Stimulated activated naive CD4-positive, alpha-beta T cell (primary cell): ENCODE data around the gene PARK7.

ENCODE experiments used
- DNase-seq, 6 experiments: peaks; one replicate each; lab custom pipeline; 2025; lab: John Stamatoyannopoulos, UW

PARK7 gene

DNA sequence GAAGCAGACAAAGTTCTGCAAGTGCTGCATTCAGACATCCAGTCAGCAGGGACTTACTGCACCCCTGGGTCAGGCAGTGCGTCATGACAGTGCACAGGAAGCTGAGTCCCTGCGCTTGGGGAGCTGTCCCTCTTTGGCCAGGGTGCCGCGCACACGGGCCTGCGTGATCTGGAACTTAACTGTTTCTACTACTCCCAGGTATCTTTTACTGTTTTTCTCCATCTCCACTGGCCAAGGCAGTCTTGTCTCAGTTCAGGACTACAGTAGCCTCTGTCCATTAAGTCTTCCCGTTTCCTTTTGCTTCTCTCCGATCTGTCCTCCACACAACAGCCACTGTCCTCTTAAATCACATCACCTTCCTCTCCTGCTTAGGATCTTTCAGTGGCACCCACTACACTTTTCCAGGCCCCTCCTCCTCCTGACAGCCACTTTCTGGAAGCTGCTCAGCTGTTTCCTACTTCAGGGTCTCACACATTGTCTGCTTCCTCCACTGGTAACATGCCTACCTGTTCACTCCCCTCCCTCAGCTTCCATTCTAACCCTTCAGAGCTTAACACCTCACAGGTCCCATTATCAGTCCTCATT, 48.7 kb downstream of the PARK7 start:
- no peak for DNase-seq

DNA sequence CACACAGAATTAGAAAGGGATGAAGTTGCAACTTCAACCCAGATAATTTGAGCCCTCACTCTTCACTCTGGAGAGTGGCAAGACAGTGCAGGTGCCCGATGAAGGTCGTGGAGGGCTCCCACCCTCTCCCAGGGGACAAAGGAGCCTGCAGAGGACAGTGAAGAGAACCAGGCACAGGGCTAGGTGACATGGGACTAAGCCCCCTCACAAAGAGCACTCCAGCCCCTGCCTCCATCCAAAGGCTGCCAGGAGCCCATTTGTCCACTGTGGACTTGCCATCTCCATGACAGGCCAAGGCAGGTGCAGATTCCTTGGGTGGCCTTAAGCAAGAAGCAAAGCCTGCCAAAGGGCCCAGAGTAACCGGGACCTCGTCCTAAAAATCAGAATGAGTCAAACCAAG, 49.5 kb downstream of the PARK7 start:
- DNase-seq = no peak

DNA sequence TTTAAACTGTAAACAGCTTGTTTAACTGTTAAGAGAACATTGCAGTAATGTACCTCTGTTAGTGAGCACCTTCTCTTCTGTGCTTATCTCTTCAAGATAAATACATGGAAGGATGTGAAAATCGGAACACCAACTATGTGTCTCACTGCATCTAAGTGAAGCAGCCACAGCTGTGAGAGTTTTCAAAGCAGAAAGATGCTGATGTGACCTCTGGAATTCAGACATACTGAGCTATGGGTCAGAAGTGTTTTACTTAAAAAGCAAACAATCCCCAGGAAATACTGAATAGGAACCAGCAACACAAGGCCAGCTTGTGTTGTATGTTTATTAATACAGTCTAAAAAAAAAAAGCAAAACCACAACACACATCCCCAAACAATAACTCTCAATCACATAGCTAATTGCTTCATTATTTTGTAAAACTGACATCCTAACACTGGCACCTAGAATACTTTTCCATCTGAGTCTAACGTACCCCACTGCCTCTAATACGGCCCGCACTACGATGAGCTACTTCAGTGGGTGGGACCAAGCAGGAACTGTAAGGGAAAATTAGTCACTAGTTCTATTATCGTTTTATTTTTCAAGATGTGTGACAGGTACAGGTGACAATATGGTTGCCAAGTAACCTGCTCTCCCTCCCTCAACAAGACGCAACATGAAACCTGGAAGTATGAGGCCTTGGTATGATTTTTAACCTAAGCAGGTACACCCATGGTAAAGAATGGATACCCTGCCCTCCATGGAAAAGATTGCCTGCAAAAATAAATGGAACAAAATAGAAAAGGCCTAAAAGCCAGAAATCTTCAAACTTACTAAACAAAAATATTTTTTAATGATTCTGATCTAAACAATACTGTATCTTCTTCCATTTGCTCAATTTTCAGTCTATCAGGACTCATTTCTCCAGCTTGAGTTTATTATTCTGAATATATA, 50.7 kb downstream of the PARK7 start:
- no peak for DNase-seq

DNA sequence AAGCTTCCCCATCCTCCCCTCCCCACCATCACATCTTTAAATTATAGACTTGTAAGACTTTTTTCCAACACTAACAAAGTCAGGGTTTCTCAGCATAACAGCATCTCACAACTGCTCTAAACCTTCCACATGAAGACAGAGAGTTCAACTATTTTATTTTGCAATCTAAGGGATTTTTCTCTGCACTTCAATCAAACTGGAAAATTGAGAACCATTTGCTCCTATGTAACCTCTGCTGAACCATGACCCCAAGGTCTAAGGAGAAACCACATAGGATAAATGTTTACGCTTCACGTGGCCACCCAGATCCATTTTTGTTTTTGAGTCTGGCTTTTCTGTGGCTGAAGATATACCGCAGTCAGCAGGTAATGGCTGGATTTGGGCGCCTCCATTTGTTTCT, 51.4 kb downstream of the PARK7 start:
- no peak for DNase-seq

DNA sequence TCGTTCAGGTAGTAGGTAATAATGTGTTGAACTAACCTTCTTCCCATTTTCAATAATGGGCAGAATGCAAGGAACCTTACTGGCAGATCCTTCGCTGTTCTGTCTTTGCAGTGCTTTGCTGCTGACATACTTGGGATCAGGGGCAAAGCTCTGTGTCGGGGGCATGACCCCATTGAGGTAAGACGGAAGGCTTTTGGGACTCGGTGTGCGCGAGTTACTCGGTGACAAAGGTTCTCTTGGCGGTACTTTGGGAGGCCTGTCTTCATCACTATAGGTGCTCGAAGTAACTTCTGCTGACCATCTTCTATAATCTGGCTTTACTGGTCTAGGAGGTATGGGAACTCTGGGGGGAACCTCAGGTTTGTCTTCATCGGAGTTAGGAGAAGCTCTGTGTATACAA, 51.9 kb downstream of the PARK7 start:
- DNase-seq = no peak

DNA sequence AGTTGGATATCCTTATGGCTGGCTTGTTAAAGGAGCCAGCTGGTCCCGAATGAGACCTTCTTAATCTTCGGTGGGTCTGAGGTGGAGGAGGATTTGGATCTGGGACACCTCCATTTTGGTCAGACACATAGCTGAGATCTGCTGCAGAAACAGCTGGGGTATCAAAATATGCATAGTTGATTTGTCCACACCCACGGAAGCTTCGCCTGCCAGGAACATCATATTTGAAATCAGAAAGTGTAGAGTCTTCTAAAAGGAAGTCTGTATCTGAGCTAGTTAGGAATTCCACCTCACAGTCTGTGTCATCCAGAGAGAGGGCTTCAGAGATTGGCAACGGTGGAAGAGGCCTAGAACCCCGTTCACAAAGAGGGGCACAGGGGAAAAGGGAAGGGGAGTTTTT, 52.3 kb downstream of the PARK7 start:
- DNase-seq = no peak

DNA sequence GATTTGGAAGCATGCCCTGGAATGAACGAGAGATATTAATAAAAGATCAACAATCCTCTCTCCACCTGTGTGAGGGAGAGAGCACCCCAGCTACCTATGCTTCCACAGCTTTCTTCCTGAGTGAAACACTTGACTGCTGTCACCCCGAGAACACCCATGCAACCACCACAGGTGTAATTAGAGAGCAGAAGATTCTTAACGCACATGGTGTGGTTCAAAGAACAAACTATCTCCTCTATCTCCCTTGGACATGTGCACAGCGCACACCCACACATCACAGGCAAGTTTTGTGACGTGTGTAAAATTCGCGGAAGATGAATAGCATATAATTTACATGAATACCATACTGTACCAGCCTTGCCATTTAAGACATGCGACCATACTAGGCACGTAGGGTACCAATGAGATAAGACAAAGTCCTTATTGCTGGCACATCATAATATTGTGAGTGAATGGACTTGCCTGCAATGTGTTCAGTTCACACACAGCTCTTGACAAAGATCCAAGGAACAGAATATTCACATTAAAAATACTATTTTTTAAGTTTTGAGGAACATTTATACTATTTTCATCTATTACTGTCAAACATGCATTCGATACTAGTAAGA, 53.0 kb downstream of the PARK7 start:
- DNase-seq = no peak

DNA sequence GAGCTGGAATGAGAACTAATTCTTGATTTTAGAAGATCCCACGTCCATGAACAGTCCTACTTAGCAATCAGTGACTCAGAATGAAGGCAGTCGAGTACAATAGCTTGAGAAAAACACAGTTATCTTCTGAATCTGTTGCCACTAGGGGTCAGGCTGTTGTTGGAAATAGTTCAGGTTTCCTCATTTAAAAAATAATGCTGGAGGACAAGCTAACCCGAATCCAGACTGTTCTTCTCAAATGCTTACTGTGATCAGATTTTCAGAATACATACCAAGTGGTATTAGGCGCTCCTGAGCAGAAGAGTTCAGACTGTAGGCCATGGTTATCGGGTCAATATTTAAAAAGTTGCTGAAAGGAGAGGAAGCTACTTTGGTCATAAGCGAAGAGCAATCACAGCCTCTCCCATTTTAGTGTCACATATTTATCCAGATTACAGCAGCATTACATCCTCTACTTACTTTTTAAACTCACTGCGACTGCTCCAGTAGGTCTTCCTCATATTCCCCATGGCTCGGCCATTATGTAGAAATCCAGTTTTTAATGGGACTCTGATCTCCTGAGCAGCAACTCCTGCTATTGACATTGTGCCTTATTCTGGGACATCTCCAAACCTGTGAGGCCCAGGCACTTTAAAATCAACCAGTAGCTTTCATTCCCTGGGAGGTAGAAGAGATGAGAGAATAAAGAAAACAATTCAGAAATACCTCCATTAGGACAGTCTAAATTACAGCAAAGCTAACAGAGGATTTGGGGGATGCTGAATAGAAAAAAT, 53.7 kb downstream of the PARK7 start:
- DNase-seq = peak in 4 of 6 experiments; percentile 10 to 65 (median 48)

DNA sequence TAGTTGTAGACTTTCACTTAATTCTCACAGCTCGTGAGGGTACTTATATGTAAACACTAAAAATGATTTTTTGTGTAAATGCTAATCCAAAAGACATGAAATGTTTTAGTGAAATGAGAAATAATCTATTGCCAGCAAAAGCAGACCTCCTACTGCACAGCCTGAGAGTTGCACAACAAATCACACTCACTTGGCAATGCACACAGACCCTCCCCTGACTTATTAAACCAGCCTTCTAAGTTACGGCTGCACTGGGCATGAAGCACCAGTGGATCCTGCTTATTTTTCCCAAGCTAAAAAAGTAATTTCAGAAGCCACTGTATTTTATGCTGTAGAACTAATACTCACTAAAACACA, 54.3 kb downstream of the PARK7 start:
- no peak for DNase-seq

DNA sequence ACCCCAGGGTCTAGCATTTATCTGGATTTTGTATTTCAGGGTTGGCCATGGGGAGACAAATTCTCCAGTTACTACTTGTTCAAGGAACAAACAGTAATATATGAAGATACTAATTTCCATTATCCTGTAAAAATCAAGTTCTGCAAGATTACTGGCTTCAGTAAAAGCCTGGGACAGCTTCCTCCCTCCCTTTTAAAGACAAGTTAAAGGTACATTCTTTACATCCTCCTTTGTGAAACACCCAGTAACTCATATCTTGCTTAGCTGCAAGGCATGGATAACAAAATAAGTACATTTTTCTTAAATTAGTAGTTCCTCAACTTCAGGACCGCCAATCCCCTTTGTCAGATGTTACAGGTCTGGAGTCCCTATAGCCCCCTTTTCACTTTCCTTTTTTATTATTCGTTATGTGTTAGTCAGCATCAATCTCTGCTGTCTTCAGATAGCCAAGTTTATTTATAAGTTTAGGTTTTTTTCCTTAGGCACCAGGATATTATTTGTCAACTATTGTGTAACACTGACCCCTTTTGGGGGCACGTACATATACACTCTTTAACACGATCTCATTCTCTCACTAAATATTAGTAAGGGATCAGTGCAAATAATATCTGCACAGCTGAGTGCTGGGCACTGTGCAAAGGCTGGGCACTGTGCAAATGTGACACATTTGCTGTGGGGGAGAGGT, 54.8 kb downstream of the PARK7 start:
- DNase-seq = no peak

DNA sequence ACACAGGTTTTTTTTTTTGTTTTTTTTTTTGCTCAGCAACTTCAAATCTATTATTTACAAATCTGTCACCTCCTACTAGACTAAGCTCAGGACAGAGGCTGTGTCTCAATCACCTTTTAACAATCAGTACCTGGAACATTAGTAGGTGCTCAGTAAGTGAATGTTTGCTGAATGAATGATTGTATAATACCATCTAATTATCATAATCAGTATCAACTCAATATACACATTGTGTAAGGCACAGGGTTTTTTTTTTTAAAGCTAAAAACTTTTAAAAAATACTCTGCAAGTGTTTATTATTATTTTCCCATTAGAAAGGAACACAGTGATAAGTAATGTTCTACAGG, 55.4 kb downstream of the PARK7 start:
- DNase-seq = no peak

DNA sequence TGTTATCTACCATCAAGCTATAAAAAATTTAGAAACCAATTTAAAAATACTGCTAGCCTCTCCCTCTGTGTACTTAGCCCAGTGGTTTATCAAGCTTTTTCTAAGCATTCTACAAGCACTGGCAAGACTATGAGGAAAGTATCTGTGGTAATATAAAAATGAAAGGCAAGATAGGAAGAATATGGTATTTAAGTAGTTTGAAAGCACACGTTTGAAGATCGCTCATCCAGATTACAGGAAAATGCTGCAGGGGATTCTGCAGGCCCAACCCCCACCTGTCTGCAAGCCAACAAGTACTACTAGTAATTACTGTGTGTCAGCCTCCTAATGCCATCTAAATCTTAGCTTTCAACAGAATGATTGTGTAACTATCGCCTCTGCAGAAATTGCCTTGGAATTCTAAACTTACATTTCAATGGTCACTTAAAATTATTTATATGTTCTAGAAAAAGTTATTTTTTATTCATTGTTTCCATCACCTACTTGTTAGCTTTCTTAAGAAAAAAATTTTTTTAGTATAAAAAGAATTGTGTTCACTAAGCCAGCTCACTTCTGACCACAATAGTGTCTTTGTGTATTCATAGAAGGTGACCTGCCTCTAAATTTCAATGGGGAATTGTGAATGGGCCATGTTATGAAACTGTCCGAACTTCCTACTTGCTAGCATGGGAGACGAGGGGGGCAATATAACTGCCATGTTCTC, 56.1 kb downstream of the PARK7 start:
- no peak for DNase-seq

DNA sequence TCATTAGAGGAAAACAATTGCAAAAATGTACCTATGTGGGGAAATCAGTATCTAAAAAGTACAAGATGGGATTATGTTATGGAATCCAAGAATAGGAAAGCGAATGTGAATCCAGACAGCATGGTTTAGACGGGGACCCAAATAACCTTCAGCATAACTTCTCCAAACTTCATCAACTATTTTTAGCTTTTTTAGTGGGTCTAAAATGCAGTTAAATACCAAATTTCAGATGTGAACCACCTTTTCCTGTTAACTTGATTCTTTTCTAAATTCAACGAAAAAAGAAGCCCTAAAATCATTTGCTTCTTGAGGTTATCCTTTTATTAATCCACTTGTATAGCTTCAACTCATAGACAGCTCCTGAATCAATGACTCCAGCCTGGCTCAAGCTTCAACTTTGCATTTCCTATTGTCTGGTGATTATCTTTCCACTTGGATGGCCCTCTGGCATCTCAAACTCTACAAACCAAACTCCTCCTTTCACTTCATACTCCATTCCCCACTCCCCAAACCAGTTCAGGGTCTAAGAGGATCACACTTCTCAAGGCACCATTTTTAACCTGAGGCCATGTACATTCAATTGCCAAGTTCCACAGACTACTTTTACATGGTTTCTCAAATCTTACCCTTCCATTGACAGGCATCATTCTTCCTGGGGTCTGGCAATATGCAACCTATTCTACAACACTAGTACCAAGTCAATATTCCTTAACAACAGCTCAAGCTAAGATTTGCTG, 57.1 kb downstream of the PARK7 start:
- DNase-seq = no peak

DNA sequence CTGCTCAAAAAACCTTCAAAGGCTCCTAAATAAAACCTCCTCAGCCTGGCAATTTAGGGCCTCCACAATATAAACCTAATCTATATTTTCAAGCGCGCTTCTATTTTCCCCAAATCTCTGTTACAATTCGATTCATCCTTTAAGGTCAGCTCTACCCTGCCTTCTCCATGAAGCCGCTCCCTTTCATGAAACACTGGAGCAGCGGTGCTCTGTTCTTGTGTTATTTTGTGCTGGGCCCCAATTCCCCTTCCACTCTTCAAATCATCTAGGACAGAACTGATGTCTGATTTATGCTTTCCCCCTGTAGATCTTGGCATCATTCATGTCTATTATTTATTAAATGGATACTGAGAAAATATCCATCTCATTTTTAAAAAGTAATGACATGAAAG, 57.7 kb downstream of the PARK7 start:
- DNase-seq = no peak

DNA sequence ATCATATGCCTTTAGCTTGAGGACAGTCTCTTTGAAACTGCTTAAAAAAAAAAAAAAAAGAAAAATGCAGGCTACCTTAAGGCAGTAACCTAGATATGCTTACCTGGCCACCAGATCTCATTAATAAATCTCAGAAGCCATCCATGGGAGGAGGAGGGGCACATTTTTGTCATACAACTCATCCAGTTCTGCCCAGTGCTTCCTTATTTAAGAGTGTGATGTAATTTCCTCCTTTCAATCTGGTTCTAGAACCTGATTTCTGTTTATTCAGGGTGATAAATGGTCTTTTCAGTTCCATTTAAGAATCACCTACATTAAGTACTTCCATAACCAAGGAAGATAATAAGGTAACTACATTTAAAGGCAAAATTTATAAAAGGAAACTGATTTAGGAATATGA, 58.5 kb downstream of the PARK7 start:
- no peak for DNase-seq

DNA sequence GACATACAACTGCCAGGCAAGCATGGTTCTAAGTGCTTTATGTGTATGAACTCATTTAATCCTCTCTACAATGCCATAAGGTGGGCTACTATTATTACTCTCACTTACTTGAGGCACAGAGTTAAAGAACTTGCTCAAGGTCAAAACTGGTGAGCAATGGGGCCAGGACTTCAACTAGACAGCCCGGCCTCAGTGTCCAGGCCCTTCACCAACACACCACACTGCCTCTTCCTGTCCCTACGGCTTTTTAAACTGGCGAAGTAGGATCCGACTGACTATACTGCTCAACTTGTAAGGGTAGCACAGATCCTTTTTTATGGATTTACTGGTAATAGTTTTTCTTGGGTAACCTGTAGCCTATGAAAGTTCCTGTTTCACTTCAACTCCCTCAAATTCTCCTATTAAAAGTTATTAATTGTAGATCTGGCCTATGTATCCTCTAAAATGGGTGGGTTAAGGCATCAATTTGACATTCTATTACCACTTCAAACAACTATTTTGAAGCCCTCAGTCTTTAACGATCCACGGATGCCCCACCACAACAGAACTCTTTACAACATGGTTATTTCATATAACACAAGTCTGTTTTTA, 60.3 kb downstream of the PARK7 start:
- no peak for DNase-seq

DNA sequence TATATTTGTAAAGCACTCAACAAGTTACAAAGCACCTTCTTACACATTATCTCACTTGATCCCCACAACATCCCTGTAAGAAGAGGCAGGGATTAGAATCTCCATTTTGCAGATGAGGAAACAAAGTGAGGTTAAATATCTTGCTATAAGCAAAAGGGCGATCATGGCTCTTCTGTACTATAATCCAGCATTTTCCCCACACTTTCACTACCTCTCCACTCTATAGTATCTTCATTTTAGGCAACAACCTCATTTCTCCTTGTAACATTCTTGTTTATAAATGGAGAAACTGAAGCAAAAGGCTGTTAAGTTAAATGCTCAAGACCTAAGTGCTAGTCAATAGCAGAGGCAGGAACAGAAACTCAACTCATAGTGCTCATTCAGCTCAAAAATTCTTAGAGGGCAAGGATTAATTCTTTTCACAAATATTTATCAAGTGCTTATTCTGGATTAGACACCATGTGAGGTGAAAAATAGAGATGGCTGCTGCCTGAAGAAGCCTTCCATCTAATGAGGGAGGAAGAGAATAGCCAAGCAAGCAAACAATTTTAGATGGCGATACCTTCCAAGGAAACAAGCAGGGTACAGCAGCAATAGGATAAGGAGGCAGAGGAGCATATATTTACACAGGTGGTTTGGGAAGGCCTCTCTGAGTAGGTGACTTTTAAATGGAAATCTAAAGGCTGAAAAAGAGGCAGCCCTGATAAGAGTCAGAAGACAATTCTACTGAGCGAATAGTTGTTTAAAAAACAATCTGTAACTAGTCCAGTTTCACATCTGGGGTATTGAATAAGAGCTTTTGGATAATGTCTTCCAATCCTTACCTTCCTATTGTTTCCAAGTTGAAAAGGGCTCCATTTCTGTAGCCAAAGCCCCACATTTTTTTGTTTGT, 61.1 kb downstream of the PARK7 start:
- DNase-seq = no peak

DNA sequence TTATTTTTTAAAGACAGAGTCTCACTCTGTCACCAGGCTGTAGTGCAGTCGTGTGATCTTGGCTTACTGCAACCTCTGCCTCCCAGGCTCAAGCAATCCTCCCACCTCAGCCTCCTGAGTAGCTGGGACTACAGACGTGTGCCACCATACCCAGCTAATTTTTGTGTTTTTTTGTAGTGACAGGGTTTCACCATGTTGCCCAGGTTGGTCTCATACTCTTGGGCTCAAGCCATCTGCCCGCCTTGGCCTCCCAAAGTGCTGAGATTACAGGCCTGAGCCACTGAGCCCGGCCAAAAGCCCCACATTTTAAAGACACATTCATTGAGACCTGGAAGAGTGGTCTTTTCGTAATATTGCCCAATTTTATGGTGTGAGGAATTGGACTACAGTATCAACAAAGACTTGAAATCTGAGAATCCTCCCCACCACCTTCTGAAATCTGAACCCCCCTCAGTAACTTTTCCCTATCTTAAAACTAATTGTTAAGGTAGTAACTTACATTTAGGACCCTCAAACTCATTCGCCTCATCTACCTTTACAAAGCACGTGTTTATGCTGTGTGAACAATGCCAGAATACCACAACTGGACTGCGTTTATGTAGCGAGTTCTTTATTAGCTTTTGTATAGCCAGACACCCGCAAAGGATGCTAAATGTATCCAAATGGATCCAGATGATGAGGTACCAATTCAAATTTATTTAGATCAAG, 61.9 kb downstream of the PARK7 start:
- DNase-seq = no peak

DNA sequence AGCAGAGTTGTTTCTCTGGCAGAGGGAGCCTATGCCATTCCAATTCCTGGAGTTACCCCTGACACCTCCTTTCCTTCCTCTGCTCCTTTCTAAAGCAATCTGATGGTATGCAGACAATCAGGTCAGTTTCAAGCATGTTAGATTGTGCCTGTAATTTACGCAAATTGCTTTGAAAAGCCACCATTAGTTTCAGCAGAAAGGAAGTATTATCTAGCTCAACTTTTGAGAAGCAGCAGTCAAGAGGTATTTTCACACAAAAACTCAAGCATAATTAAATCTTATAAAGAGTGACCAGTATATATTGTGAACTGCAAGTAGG, 62.4 kb downstream of the PARK7 start:
- no peak for DNase-seq
